OCI-LY7 (cell line): ENCODE data around the gene PRKAG2. TPM values are rescaled to one million over a fixed set of nuclear protein-coding genes. Genes with fewer than 3 reads are reported as not detected.

Experiments
- BruUV-seq: library from RNA; stranded (reverse); fragments of 400-500 nt; replicated peaks from 2 replicates; lab custom pipeline; 2021; lab: Mats Ljungman, UMichigan
- CTCF ChIA-PET: fragments of 300-600 bp; sonication (Branson Sonifier 250); formaldehyde crosslinking; loops from one replicate; lab custom pipeline; 2022; ENCODE audit warnings: antibody characterized with exemption; ENCODE audit not compliant: unreplicated experiment; lab: Charles Lee
- POLR2A ChIA-PET: fragments of 300-600 bp; sonication (Branson Sonifier 250); formaldehyde crosslinking; loops from one replicate; lab custom pipeline; 2022; ENCODE audit warnings: antibody characterized with exemption; lab: Charles Lee
- DNase-seq: peaks from one replicate; pipeline ENCODE4 v3.0.0-alpha.2; 2015; ENCODE audit warnings: low spot score
- H2AFZ ChIP-seq: fragments of 200-600 bp; sonication (generic), shearing (Covaris generic); 2 replicates; pipeline ENCODE4 v1.6.1; 2014; ENCODE audit warnings: mild to moderate bottlenecking, antibody characterized with exemption, low read length, moderate library complexity
- H3K27ac ChIP-seq: fragments of 200-600 bp; sonication (generic); 2 replicates; pipeline ENCODE4 v1.5.1; 2014; ENCODE audit warnings: mixed run types, low read depth, mild to moderate bottlenecking, moderate library complexity, low read length, inconsistent platforms; ENCODE audit not compliant: poor library complexity, severe bottlenecking
- H3K36me3 ChIP-seq: fragments of 200-600 bp; sonication (generic); 2 replicates; pipeline ENCODE4 v1.6.1; 2014; ENCODE audit warnings: mild to moderate bottlenecking, antibody characterized with exemption, low read length, moderate library complexity, mixed read lengths; ENCODE audit not compliant: insufficient read depth
- H3K4me1 ChIP-seq: fragments of 200-600 bp; sonication (generic); 2 replicates; pipeline ENCODE4 v1.5.1; 2014; ENCODE audit warnings: mild to moderate bottlenecking, low read length; ENCODE audit not compliant: insufficient read depth, poor library complexity, severe bottlenecking
- H3K4me2 ChIP-seq: fragments of 200-600 bp; sonication (generic); 2 replicates; pipeline ENCODE4 v1.6.1; 2014; ENCODE audit warnings: mild to moderate bottlenecking, low read length
- H3K4me3 ChIP-seq: fragments of 200-600 bp; sonication (generic); 2 replicates; pipeline ENCODE4 v1.5.1; 2014; ENCODE audit warnings: mild to moderate bottlenecking, low read depth, low read length; ENCODE audit not compliant: poor library complexity, severe bottlenecking
- H3K79me2 ChIP-seq: fragments of 200-600 bp; sonication (generic); 2 replicates; pipeline ENCODE4 v1.6.1; 2016; ENCODE audit warnings: low read depth, mild to moderate bottlenecking, low read length, moderate library complexity, mixed read lengths; ENCODE audit not compliant: insufficient read depth
- H3K9me2 ChIP-seq: fragments of 200-600 bp; sonication (generic); 2 replicates; pipeline ENCODE4 v1.6.1; 2016; ENCODE audit warnings: mild to moderate bottlenecking, low read length, mixed read lengths; ENCODE audit not compliant: insufficient read depth
- H3K9me3 ChIP-seq: fragments of 200-600 bp; sonication (generic); 2 replicates; pipeline ENCODE4 v1.6.1; 2014; ENCODE audit warnings: mild to moderate bottlenecking, mixed run types, low read length, mixed read lengths
- H4K20me1 ChIP-seq: fragments of 200-600 bp; sonication (generic); 2 replicates; pipeline ENCODE4 v1.6.1; 2014; ENCODE audit warnings: mild to moderate bottlenecking, antibody characterized with exemption, low read length, moderate library complexity, mixed read lengths; ENCODE audit not compliant: insufficient read depth
- CTCF ChIP-seq: fragments of 200-600 bp; sonication (generic); conservative IDR thresholded peaks from 2 replicates; pipeline ENCODE4 v1.5.1; 2014; ENCODE audit warnings: mild to moderate bottlenecking, antibody characterized with exemption, low read length, moderate library complexity, mixed read lengths
- EZH2phosphoT487 ChIP-seq: fragments of 200-600 bp; sonication (generic); IDR thresholded peaks from 2 replicates; pipeline ENCODE4 v1.6.1; 2018; ENCODE audit warnings: low read depth, borderline replicate concordance, mild to moderate bottlenecking, mixed run types, antibody characterized with exemption, low read length, moderate library complexity, mixed read lengths
- intact Hi-C: fragments of 100-400 bp; cut with micrococcal nuclease; formaldehyde crosslinking; loops from one replicate; pipeline ENCODE4 v1.10.0; 2022; ENCODE audit not compliant: unreplicated experiment
- total RNA-seq, 2 experiments: library from RNA; depleted of rRNA in 1 of 2; stranded (reverse); fragments of >200 nt in 1 of 2; shearing (Covaris generic) in 1 of 2; gene quantifications; 2 replicates each; pipeline ENCODE4 v1.2.3, GENCODE V29; 2014 to 2022

The PRKAG2 gene
- total RNA-seq, 2 experiments from 2014 or later, result 1.2 to 5.1 TPM

- POLR2A ChIA-PET, result no interaction called here
- Histone ChIP-seq H3K79me2 (no peaks in the 10 kb centered on the region), H3K9me3 (no peaks in the 10 kb centered on the region), H3K36me3 (no peaks in the 10 kb centered on the region), H3K4me3 (no peak overlapping the region), H2AFZ (no peak overlapping the region), H3K4me2 (no peak overlapping the region), H3K4me1 (peaks cover 3% of the 10 kb centered on the region), H3K9me2 (no peaks in the 10 kb centered on the region), H3K27ac (no peak overlapping the region), H4K20me1 (no peaks in the 10 kb centered on the region)
- CTCF ChIA-PET, result no interaction called here
- BruUV-seq, result no TSS peak
- DNase-seq, result no peak
- intact Hi-C loops, result loop anchor here (10.0 kb wide), 1 partner anchor 167 kb away; no protein-coding TSS in a partner anchor
- TF ChIP-seq EZH2phosphoT487 (no peak), CTCF (no peak)
These were observed 9.0 kb downstream of the PRKAG2 start for GRCh38 chr7:151867912-151868311.

- Histone ChIP-seq H2AFZ (no peak overlapping the region), H4K20me1 (no peaks in the 10 kb centered on the region), H3K79me2 (no peaks in the 10 kb centered on the region), H3K9me2 (no peaks in the 10 kb centered on the region), H3K4me1 (peaks cover 3% of the 10 kb centered on the region), H3K27ac (no peak overlapping the region), H3K4me2 (no peak overlapping the region), H3K36me3 (no peaks in the 10 kb centered on the region), H3K9me3 (no peaks in the 10 kb centered on the region), H3K4me3 (no peak overlapping the region)
- no peak for DNase-seq
- intact Hi-C loops, result loop anchor here (10.0 kb wide), 1 partner anchor 168 kb away; no protein-coding TSS in a partner anchor
- ChIA-PET POLR2A (no interaction called here), CTCF (no interaction called here)
- BruUV-seq, result no TSS peak
- no peak for TF ChIP-seq CTCF
- no peak for TF ChIP-seq EZH2phosphoT487
These were observed 9.9 kb downstream of the PRKAG2 start for GRCh38 chr7:151866761-151867655.

- TF ChIP-seq EZH2phosphoT487, result no peak
- no peak for TF ChIP-seq CTCF
These were observed 10.9 kb downstream of the PRKAG2 start for GRCh38 chr7:151866028-151866427.

More at GRCh38 chr7:151866028-151866427, 10.9 kb downstream of the PRKAG2 start:
- H3K4me2 ChIP-seq, result no peak overlapping the region
- H3K9me2 ChIP-seq, result no peaks in the 10 kb centered on the region
- H3K79me2 ChIP-seq, result no peaks in the 10 kb centered on the region
- intact Hi-C loops, result loop anchor here (10.0 kb wide), 1 partner anchor 169 kb away; no protein-coding TSS in a partner anchor
- CTCF ChIA-PET, result no interaction called here
- no TSS peak for BruUV-seq
- H2AFZ ChIP-seq, result no peak overlapping the region
- DNase-seq, result no peak
- H3K36me3 ChIP-seq, result no peaks in the 10 kb centered on the region
- H3K27ac ChIP-seq, result no peak overlapping the region
- H4K20me1 ChIP-seq, result no peaks in the 10 kb centered on the region
- H3K9me3 ChIP-seq, result no peaks in the 10 kb centered on the region
- H3K4me3 ChIP-seq, result no peak overlapping the region
- POLR2A ChIA-PET, result interaction anchor here (0.7 kb wide), 1 partner anchor 113 kb away, joined by 5 read pairs; no protein-coding TSS in a partner anchor
- peaks cover 3% of the 10 kb centered on the region for H3K4me1 ChIP-seq
